ENCODE results near the gene CCT2.
A peak's percentile ranks its signal among the peaks of the same experiment; 100 is the strongest.

The CCT2 gene

DNA sequence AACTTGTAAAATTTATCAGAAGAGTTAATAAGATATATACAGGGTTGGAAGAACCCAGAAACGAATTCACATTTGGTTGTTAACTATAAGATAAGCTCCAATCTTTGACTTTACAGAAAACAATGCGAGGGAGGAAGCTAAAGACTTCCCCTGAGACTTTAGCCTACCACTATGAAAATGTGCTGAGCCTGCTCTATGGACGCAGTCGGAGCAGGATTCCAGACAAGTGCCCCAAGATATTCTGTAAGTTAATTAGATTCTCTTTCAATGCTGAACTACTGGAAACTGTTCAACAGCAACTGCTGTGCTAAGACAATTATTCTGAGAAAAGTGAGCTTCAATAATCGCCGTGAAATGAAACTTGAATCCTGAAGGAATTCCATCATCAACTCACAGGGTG, 33.8 kb downstream of the CCT2 start:
- Histone ChIP-seq H3K4me3 (ENCODE audit: low read depth, low read length) (no peak overlapping the region), H3K27me3 (ENCODE audit: control insufficient read depth, insufficient read depth, low read length) (no peaks in the 10 kb centered on the region), H3K79me2 (no peaks in the 10 kb centered on the region), H3K36me3 (ENCODE audit: control insufficient read depth, insufficient read depth, low read length) (no peaks in the 10 kb centered on the region), H3K9me3 (ENCODE audit: control insufficient read depth, low read length) (no peaks in the 10 kb centered on the region), H3K9ac (no peak overlapping the region), H3K4me2 (ENCODE audit: low read length) (peak overlapping the region; percentile 17), H3K4me1 (no peaks in the 10 kb centered on the region), H2AFZ (no peak overlapping the region), H3K27ac (no peak overlapping the region)
- TF ChIP-seq, protein P1, sequence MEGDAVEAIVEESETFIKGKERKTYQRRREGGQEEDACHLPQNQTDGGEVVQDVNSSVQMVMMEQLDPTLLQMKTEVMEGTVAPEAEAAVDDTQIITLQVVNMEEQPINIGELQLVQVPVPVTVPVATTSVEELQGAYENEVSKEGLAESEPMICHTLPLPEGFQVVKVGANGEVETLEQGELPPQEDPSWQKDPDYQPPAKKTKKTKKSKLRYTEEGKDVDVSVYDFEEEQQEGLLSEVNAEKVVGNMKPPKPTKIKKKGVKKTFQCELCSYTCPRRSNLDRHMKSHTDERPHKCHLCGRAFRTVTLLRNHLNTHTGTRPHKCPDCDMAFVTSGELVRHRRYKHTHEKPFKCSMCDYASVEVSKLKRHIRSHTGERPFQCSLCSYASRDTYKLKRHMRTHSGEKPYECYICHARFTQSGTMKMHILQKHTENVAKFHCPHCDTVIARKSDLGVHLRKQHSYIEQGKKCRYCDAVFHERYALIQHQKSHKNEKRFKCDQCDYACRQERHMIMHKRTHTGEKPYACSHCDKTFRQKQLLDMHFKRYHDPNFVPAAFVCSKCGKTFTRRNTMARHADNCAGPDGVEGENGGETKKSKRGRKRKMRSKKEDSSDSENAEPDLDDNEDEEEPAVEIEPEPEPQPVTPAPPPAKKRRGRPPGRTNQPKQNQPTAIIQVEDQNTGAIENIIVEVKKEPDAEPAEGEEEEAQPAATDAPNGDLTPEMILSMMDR (IDR thresholded peaks at IDR 0.05) = no peak

DNA sequence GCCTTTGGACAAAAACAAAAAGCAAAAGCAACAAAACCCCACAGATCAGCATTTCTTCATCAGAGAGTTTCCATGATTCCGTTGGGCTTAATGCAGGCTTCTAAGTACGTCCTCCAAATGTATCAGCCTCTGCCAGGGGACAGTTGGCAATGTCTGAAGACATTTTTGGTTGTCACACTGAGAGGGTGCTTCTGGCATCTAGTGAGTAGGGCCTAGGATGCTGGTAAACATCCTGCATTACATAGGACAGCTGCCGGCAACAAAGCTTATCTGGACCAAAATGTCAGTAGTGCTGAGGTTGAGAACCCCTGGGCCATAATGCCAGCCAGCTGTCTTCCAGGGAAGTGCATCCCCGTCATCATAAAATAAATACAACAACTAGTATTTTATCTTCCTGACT, 34.8 kb downstream of the CCT2 start:
- TF ChIP-seq, protein P1 (IDR thresholded peaks at IDR 0.05) = no peak
- Histone ChIP-seq H3K4me1 (no peaks in the 10 kb centered on the region), H3K9ac (no peak overlapping the region), H3K4me3 (ENCODE audit: low read depth, low read length) (no peak overlapping the region), H3K27me3 (ENCODE audit: control insufficient read depth, insufficient read depth, low read length) (no peaks in the 10 kb centered on the region), H3K4me2 (ENCODE audit: low read length) (no peak overlapping the region), H3K36me3 (ENCODE audit: control insufficient read depth, insufficient read depth, low read length) (no peaks in the 10 kb centered on the region), H3K27ac (no peak overlapping the region), H2AFZ (no peak overlapping the region), H3K9me3 (ENCODE audit: control insufficient read depth, low read length) (no peaks in the 10 kb centered on the region), H3K79me2 (no peaks in the 10 kb centered on the region)

DNA sequence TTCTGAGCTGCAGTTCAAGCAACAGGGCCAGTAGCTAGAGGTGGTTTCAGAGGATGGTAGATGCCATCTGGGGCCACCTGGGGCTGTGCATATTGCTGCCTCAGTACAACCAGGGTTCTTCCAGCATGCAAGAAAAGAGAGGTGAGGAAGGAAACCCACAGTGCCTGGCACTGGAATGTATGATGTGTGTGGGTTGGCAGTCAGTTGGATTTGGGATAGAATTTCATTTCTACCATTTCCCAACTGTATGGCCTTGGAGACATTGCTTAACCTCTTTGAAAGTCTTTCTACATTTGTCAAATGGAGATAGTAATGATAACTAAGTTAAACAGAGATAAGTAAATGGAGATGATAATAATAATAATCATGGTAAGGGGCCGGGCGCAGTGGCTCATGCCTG, 35.7 kb downstream of the CCT2 start:
- Histone ChIP-seq H2AFZ (no peak overlapping the region), H3K79me2 (no peaks in the 10 kb centered on the region), H3K9ac (no peak overlapping the region), H3K4me2 (ENCODE audit: low read length) (no peak overlapping the region), H3K27ac (no peak overlapping the region), H3K4me1 (no peaks in the 10 kb centered on the region), H3K4me3 (ENCODE audit: low read depth, low read length) (no peak overlapping the region), H3K27me3 (ENCODE audit: control insufficient read depth, insufficient read depth, low read length) (no peaks in the 10 kb centered on the region), H3K9me3 (ENCODE audit: control insufficient read depth, low read length) (no peaks in the 10 kb centered on the region), H3K36me3 (ENCODE audit: control insufficient read depth, insufficient read depth, low read length) (no peaks in the 10 kb centered on the region)
- TF ChIP-seq, protein P1 (IDR thresholded peaks at IDR 0.05) = no peak

DNA sequence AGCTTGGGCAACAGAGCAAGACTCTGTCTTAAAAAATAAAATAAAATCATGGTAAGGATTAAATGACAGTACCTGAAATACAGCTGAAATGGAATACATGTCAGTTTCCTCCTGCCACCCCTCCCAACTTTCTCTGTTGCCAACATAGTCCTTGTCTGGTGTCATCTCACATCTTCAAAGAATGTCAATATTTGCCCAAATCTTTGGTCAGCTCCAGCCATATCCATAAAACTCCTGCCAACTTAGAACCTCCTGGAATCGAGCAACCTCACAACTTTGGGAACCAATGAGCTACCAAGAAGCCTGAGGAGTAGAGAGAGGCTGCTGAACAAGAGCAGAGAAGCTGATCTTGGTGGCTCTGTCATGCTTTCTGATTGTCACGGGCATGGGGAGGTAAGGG, 36.3 kb downstream of the CCT2 start:
- TF ChIP-seq, protein P1 (IDR thresholded peaks at IDR 0.05) = no peak
- Histone ChIP-seq H3K27ac (no peak overlapping the region), H3K36me3 (ENCODE audit: control insufficient read depth, insufficient read depth, low read length) (no peaks in the 10 kb centered on the region), H2AFZ (no peak overlapping the region), H3K27me3 (ENCODE audit: control insufficient read depth, insufficient read depth, low read length) (no peaks in the 10 kb centered on the region), H3K4me1 (no peaks in the 10 kb centered on the region), H3K9me3 (ENCODE audit: control insufficient read depth, low read length) (no peaks in the 10 kb centered on the region), H3K4me3 (ENCODE audit: low read depth, low read length) (no peak overlapping the region), H3K4me2 (ENCODE audit: low read length) (no peak overlapping the region), H3K79me2 (no peaks in the 10 kb centered on the region), H3K9ac (no peak overlapping the region)

DNA sequence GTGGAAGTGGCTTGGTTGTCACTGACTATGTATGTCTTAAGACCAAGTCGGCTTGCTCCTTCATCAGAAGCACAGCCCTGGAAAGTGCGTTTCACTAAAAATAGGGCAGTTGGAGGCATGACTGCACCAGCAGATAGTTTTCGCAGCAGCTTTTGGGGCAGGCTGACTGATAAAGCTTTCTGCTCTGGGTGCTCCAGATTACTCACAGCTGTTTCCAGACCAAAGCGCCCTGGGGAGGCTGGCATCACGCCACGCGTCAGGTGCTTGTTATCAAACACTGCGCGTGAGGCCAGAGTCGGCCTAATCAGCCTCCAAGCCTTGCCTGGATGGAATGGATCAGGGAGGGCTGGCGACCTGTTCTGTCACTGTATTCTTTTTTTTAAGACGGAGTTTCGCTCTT, 38.7 kb downstream of the CCT2 start:
- no peaks in the 10 kb centered on the region for H3K36me3 ChIP-seq (ENCODE audit: control insufficient read depth, insufficient read depth, low read length)
- no peak overlapping the region for H2AFZ ChIP-seq
- TF ChIP-seq, protein P1 (IDR thresholded peaks at IDR 0.05) = no peak
- no peaks in the 10 kb centered on the region for H3K9me3 ChIP-seq (ENCODE audit: control insufficient read depth, low read length)
- H3K27ac ChIP-seq = no peak overlapping the region
- no peak overlapping the region for H3K4me2 ChIP-seq (ENCODE audit: low read length)
- no peak overlapping the region for H3K4me3 ChIP-seq (ENCODE audit: low read depth, low read length)
- H3K79me2 ChIP-seq = no peaks in the 10 kb centered on the region
- no peak overlapping the region for H3K9ac ChIP-seq
- H3K4me1 ChIP-seq = no peaks in the 10 kb centered on the region
- H3K27me3 ChIP-seq (ENCODE audit: control insufficient read depth, insufficient read depth, low read length) = no peaks in the 10 kb centered on the region
